HL-60 (cell line): ENCODE data around the gene RFX8.

Experiments used
- GABPA ChIP-seq: IDR thresholded peaks from 2 replicates; pipeline ENCODE4 v1.6.1; 2012; ENCODE audit warnings: low read depth
- POLR2AphosphoS5 ChIP-seq: IDR thresholded peaks from 2 replicates; pipeline ENCODE4 v1.6.1; 2012; ENCODE audit warnings: low read depth
- TF ChIP-seq, protein P1 (sequence below): IDR thresholded peaks from one replicate; pipeline ENCODE4 v1.5.1; 2011; ENCODE audit warnings: low read length, control low read depth, inconsistent platforms; ENCODE audit not compliant: insufficient read depth

DNA sequence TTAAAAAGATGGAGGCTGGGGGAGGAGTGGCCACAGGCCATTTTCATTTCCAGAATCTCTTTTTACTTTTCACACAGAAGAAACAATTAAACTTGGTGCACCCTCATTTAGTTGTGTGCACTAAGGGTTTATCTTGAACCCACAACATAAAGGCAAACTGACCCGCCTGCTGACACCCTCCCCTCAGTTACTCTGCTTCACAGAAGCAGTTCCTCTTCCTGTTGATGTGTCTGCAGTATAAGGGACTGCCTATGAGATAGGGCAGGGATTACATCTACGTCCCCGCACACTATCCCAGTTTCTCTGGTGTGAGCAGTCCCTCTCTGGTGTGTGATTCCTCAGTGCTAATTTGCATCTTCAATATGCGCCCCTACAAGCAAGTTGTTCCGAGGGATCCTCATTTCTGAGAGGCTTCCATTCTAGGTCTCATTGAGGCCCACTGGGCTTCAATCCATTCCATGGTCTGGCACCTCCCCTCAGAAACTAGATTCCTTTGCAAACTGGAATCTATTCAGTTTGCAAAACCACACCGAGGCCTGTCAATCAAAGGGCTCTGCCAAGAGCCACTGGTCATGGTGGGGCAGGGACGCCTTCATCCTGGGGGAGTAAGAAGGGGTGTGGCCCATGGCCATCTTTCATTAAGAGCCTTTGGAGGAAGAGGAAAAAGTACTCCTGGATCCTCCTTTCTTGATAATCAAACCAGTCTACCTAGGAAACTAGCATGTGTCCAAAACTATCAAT is 99.9 kb downstream of the RFX8 start:
- TF ChIP-seq, protein P1, sequence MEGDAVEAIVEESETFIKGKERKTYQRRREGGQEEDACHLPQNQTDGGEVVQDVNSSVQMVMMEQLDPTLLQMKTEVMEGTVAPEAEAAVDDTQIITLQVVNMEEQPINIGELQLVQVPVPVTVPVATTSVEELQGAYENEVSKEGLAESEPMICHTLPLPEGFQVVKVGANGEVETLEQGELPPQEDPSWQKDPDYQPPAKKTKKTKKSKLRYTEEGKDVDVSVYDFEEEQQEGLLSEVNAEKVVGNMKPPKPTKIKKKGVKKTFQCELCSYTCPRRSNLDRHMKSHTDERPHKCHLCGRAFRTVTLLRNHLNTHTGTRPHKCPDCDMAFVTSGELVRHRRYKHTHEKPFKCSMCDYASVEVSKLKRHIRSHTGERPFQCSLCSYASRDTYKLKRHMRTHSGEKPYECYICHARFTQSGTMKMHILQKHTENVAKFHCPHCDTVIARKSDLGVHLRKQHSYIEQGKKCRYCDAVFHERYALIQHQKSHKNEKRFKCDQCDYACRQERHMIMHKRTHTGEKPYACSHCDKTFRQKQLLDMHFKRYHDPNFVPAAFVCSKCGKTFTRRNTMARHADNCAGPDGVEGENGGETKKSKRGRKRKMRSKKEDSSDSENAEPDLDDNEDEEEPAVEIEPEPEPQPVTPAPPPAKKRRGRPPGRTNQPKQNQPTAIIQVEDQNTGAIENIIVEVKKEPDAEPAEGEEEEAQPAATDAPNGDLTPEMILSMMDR, result no peak
- TF ChIP-seq GABPA, result no peak
- no peak for TF ChIP-seq POLR2AphosphoS5
